Subcutaneous adipose tissue (tissue), 4 donors: Measurements from ENCODE around the gene UVRAG. TPM values are rescaled to one million over a fixed set of nuclear protein-coding genes. Genes with fewer than 3 reads are reported as not detected.

Source experiments
- total RNA-seq, 4 donors: library from RNA; depleted of rRNA; stranded (reverse); fragments of >200 nt; gene quantifications; one replicate each; pipeline ENCODE4 v1.1.0, GENCODE V29; 2016
- TF ChIP-seq, protein P1 (sequence below): fragments of 450-650 bp; IDR thresholded peaks from one replicate; pipeline ENCODE4 v1.5.1; 2016; ENCODE audit warnings: low read depth, mild to moderate bottlenecking, control low read depth, antibody characterized with exemption, moderate library complexity

The UVRAG gene
- total RNA-seq, 4 donors from 2014 or later: 59.7 to 108 (median 93.7) TPM

GRCh38 chr11:75779960-75780359 lies 35.0 kb upstream of the UVRAG start:
- TF ChIP-seq, protein P1, sequence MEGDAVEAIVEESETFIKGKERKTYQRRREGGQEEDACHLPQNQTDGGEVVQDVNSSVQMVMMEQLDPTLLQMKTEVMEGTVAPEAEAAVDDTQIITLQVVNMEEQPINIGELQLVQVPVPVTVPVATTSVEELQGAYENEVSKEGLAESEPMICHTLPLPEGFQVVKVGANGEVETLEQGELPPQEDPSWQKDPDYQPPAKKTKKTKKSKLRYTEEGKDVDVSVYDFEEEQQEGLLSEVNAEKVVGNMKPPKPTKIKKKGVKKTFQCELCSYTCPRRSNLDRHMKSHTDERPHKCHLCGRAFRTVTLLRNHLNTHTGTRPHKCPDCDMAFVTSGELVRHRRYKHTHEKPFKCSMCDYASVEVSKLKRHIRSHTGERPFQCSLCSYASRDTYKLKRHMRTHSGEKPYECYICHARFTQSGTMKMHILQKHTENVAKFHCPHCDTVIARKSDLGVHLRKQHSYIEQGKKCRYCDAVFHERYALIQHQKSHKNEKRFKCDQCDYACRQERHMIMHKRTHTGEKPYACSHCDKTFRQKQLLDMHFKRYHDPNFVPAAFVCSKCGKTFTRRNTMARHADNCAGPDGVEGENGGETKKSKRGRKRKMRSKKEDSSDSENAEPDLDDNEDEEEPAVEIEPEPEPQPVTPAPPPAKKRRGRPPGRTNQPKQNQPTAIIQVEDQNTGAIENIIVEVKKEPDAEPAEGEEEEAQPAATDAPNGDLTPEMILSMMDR: no peak

DNA sequence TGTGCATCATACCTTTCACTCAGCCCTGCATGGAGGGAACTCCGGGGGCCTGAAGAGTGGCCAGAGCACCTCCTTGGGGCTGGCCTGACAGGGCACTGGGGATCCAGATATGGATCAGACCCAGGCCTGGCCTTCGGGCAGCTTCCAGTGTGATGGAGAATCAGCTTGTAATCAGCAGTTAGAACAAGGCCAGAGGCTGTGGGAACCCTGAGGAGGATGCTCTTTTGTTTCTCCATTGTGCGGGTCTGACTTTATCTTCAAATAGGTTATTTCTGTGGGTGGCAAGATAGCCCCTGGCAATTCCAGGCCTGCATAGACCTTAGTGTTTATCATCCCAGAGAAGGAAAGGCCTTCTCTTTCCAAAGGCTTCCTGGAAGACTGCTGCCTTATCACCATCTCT lies 34.1 kb upstream of the UVRAG start:
- TF ChIP-seq, protein P1: no peak

GRCh38 chr11:75781296-75781695 lies 33.7 kb upstream of the UVRAG start:
- TF ChIP-seq, protein P1: no peak

GRCh38 chr11:75781831-75782230 lies 33.2 kb upstream of the UVRAG start:
- TF ChIP-seq, protein P1: no peak

DNA sequence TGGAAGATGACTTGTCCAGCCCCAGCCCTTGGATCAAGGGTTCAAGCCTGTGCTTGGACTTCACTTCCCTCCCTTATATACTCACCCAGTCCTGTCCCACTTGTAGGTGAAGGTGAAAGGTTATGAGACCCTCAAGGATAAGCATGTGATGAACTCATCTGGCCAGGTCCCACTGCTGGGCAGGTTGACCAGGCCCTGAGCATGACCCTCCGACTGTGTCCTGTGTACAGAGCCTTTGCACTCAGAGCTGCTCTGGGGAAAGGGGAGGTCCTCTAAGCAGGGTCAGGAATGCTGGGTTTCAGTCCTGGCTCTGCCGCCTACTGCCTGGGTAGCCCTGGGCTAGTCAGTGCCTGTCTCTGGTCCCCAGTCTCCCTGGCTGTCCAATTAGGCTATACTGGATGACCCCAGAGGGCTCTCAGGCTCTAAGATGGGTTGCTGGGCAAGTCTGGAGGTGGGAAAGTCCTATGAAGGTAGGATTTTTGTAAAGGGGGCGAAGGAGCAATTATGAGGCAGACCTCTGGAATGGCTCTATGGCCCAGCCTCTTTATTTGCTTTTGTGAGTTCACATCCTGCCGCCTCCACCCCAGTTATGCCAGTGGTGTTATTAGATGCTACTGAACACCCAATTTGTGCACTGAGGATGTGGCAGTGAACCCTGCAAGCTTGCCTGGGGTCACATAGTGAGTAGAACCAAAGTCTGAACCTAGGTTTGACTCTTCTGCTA lies 32.3 kb upstream of the UVRAG start:
- TF ChIP-seq, protein P1: no peak

DNA sequence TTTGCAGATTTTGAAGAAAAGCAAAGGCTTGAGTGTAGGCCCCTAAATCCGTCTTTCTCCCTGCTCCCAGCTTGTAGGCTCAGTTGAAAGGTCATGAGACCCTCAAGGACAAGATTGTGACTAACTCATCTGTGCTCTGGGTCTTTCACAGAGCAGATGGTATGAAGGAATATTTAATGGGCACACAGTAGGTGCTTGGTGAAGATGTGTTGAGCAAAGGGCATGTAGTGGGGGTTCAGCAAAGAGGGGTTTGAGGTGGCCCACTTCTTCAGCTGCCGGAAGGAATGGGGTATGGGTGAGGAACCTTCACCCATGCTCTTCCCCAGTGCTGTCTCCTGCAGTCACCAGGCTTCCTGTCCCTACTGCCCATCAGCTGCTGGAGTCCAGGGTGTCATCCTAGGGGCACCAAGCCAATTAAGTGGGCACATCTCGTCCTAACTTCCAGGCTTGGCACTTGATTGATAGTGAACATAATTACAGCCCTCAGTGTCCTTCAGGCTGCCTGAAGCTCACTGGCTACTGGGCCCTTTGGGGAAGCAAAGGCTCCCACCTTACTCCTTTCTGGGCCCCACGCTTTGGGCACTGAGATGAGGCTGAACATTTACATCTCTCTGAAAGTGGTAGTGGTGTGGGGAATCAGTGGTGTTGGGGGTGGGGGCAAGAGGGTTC lies 31.5 kb upstream of the UVRAG start:
- TF ChIP-seq, protein P1: no peak

- TF ChIP-seq, protein P1: no peak
These were observed 30.9 kb upstream of the UVRAG start for GRCh38 chr11:75784085-75784478.
